ENCODE results near the gene PCYOX1L. TPM values are rescaled to one million over a fixed set of nuclear protein-coding genes. Genes with fewer than 3 reads are reported as not detected.
"Not testable (repeated sequence)": the region's sequence is repeated elsewhere in the genome, so short reads cannot be mapped to it uniquely, and the experiment has no call there.

Gene PCYOX1L
- total RNA-seq, 1 donor from 2014 or later: 21.9 TPM

DNA sequence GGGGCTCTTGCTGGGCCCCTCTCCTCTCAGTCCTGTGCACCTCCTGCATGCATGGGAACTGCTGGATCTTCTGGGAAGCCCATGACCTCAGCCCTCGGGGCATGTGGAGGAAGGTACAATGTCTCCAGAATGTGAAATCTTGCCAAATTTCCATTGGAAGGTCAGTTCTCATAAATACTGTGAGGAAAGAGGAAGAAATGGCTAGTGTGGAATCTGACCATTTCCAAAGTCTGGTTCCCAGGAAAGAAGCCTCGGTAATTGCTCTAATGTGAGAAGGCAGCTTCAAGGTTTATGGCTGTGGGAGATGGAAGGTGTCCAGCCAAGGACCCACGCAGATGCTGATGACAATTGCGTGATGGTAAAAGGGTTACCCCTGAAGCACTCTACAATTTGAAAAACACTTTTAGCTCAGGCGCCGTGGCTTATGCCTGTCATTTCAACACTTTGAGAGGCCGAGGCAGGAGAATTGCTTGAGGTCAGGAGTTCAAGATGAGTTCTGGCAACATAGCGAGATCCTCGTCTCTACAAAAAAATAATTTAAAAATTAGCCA, 29.3 kb downstream of the PCYOX1L start:
- no peak for DNase-seq (ENCODE audit: low spot score)
- Mint-ChIP-seq H3K4me3 (no peak overlapping the region), H3K4me1 (ENCODE audit: low read depth) (no peaks in the 10 kb centered on the region), H3K9me3 (no peaks in the 10 kb centered on the region), H3K36me3 (ENCODE audit: low read depth) (no peaks in the 10 kb centered on the region), H3K27me3 (ENCODE audit: insufficient read depth) (peaks cover 13% of the 10 kb centered on the region), H3K27ac (no peak overlapping the region)
- intact Hi-C loops (cut with micrococcal nuclease): no loop called here

DNA sequence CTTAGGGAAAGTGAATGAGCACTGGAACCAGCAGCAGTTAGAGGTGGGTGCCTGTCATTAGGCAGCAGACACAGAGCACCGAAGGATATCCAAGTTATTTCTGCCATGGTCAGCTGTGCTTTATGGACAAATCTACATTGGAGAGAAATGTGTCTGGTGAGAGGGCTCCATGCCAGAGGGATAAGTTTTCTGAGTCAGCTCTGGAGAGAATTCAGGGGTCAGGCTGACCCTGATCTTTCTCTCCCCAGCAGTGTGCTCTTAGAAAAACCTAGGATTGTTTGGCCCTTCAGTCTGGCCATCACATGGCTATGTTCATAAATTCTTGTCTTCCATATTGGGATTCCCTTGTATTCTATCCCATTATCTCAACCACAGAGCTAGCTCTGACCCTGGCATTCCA, 30.1 kb downstream of the PCYOX1L start:
- intact Hi-C loops (cut with micrococcal nuclease): no loop called here
- Mint-ChIP-seq H3K27ac (no peak overlapping the region), H3K9me3 (no peaks in the 10 kb centered on the region), H3K36me3 (ENCODE audit: low read depth) (no peaks in the 10 kb centered on the region), H3K27me3 (ENCODE audit: insufficient read depth) (peaks cover 13% of the 10 kb centered on the region), H3K4me3 (no peak overlapping the region), H3K4me1 (ENCODE audit: low read depth) (no peaks in the 10 kb centered on the region)
- DNase-seq (ENCODE audit: low spot score): no peak

DNA sequence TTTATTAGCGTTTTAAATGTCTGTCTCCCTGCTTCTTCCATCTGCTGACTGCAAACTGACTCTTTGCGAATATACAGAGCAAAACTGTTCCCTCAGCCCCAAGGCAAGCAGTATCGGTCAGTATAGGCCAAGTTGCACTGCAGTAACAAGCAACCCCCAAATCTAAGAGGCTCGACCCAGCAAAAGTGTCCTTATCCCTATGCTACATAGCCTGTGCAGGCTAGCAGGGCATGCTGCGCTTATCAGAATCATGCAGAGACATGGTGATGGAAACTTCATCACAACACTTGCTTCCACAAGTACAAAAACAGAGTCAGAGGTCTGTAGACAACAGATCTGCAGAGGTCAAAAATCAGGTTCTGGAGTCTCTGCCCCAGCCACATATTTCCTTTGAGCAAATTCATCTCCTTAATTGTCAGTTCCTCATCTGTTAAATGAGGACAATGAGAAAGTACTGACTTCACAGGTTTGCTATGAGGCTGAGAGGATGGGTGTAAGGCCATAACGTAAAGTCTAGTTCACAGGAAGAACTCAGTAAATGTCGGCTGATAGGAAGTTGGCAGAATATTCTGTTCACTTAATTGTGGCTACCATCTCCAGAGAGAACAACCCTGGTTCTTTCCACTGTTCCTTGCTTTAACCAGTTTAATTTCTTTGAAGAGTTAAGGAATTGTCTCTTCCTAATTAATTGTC, 30.8 kb downstream of the PCYOX1L start:
- peaks cover 13% of the 10 kb centered on the region for H3K27me3 Mint-ChIP-seq (ENCODE audit: insufficient read depth)
- H3K4me1 Mint-ChIP-seq (ENCODE audit: low read depth): no peaks in the 10 kb centered on the region
- H3K9me3 Mint-ChIP-seq: no peaks in the 10 kb centered on the region
- H3K27ac Mint-ChIP-seq: no peak overlapping the region
- DNase-seq (ENCODE audit: low spot score): no peak
- no peak overlapping the region for H3K4me3 Mint-ChIP-seq
- intact Hi-C loops (cut with micrococcal nuclease): no loop called here
- no peaks in the 10 kb centered on the region for H3K36me3 Mint-ChIP-seq (ENCODE audit: low read depth)

DNA sequence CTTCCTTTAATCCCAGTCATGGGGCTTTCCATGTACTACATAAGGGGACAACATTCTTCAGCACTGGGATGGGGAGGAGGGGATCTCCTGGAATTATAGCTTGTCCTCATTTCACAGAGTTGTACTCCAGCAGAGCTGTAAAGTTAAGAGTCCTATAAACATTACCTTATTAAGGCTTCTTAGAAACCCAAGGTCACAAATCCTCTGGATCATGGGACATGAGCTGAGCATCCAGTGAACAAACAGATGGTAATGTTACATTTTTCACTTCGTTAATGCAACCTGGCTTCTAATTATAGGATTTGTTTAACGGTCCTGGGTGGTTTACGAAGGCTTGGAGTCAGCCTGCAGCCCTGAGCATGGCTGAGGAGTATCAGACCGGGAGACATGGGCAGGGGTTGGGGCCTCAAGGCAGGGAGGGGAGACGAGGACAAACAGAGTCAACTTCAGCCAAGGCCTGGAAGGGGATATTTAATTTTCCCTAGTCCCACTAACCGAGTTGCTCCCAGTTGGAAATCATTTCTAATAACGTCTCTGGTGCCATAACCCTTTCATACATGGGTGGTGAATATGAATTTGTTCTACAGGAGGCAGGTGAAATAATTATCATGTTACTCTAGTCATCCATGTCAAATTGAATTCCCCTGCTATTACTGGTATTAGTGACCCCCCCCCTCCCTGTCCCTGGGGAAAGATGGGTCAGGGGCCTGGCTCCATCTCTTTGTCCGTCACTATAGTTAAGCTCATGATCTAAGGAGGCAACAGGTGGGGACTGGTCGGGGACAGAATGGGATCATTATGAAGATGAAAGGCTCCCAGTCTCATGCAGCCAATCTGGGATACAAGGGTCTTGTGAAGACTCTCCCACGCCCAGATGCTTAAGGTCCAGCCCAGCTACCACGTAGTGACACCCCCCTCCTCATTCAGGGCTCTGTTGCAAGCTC, 32.0 kb downstream of the PCYOX1L start:
- peaks cover 13% of the 10 kb centered on the region for H3K27me3 Mint-ChIP-seq (ENCODE audit: insufficient read depth)
- no peak overlapping the region for H3K27ac Mint-ChIP-seq
- no peak overlapping the region for H3K4me3 Mint-ChIP-seq
- intact Hi-C loops (cut with micrococcal nuclease): no loop called here
- H3K36me3 Mint-ChIP-seq (ENCODE audit: low read depth): no peaks in the 10 kb centered on the region
- no peaks in the 10 kb centered on the region for H3K4me1 Mint-ChIP-seq (ENCODE audit: low read depth)
- no peak for DNase-seq (ENCODE audit: low spot score)
- no peaks in the 10 kb centered on the region for H3K9me3 Mint-ChIP-seq

DNA sequence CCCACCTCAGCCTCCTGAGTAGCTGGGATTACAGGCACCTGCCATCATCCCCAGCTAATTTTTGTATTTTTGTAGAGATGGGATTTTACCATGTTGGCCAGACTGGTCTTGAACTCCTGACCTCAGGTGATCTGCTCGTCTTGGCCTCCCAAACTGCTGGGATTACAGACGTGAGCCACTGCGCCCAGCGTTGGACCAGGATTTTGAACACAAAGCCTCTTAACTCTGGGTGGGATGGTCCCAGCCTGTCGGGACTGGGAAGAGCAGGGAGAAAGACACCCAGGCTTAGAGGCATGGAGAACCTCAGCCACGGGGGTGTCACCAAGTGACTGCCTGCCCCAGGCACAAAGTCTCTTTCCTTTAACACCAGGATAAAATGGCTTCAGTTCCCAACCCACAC, 33.2 kb downstream of the PCYOX1L start:
- H3K27ac Mint-ChIP-seq; H3K36me3 Mint-ChIP-seq (ENCODE audit: low read depth); H3K4me1 Mint-ChIP-seq (ENCODE audit: low read depth); DNase-seq (ENCODE audit: low spot score); H3K9me3 Mint-ChIP-seq; H3K4me3 Mint-ChIP-seq; intact Hi-C loops (cut with micrococcal nuclease): not testable (repeated sequence)
- H3K27me3 Mint-ChIP-seq (ENCODE audit: insufficient read depth): peaks cover 11% of the 10 kb centered on the region

DNA sequence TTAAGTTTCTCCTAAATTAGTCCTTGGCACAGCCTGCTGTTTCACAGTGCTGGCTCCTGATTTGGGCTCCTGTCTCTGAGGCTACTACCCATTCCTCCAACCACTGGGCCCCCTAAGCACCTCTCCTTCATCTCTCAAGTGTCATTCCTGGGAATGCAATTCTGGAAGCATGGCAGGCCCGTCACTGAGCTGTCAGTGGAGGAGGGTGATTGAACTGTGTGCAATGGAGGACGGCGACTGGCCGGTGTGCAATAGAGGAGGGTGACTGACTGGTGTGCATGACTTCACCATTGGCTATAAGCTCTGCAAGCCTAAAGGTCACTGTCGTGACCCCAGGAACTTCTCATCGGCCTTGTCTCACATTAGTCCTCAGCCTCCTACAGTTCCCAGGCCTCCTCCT, 33.7 kb downstream of the PCYOX1L start:
- Mint-ChIP-seq H3K27me3 (ENCODE audit: insufficient read depth) (peaks cover 11% of the 10 kb centered on the region), H3K4me1 (ENCODE audit: low read depth) (no peaks in the 10 kb centered on the region), H3K9me3 (no peaks in the 10 kb centered on the region), H3K36me3 (ENCODE audit: low read depth) (no peaks in the 10 kb centered on the region), H3K27ac (no peak overlapping the region), H3K4me3 (no peak overlapping the region)
- intact Hi-C loops (cut with micrococcal nuclease): no loop called here
- no peak for DNase-seq (ENCODE audit: low spot score)

DNA sequence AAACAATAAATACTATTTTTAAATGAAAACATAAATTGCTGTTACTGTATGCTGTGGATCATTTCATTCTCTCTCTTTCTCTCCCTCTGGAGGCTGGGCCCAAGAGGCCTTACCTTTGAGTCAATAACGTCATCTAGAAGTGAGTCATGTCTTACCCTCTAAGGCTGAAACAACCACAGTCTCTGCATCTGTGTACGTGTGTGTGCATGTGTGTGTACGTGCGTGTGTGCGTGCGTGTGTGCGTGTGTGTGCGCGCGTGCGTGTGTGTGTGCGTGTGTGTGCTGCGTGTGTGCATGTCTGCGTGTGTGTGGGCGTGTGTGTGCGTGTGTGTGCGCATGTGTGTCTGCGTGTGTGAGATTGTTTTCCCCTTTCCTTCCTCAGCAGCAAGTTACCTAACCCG, 34.9 kb downstream of the PCYOX1L start:
- H3K36me3 Mint-ChIP-seq (ENCODE audit: low read depth): no peaks in the 10 kb centered on the region
- H3K4me1 Mint-ChIP-seq (ENCODE audit: low read depth): no peaks in the 10 kb centered on the region
- no peaks in the 10 kb centered on the region for H3K9me3 Mint-ChIP-seq
- H3K4me3 Mint-ChIP-seq: no peak overlapping the region
- no peak for DNase-seq (ENCODE audit: low spot score)
- intact Hi-C loops (cut with micrococcal nuclease): no loop called here
- H3K27me3 Mint-ChIP-seq (ENCODE audit: insufficient read depth): peaks cover 11% of the 10 kb centered on the region
- H3K27ac Mint-ChIP-seq: no peak overlapping the region

DNA sequence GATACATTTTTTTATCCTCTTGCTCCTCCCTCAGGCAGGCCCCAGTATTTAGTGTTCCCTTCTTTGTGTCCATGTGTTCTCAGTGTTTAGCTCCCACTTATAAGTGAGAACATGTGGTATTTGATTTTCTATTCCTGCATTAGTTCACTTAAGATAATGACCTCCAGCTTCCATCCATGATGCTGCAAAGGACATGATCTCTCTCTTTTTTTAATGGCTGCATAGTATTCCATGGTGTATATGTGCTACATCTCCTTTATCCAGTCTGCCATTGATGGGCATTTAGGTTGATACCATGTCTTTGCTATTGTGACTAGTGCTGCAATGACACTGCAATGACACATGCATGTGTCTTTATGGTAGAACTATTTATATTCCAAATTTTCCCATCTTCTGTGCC, 37.1 kb downstream of the PCYOX1L start:
- H3K36me3 Mint-ChIP-seq (ENCODE audit: low read depth); H3K27me3 Mint-ChIP-seq (ENCODE audit: insufficient read depth); DNase-seq (ENCODE audit: low spot score); intact Hi-C loops (cut with micrococcal nuclease); H3K4me3 Mint-ChIP-seq; H3K9me3 Mint-ChIP-seq; H3K4me1 Mint-ChIP-seq (ENCODE audit: low read depth); H3K27ac Mint-ChIP-seq: not testable (repeated sequence)

DNA sequence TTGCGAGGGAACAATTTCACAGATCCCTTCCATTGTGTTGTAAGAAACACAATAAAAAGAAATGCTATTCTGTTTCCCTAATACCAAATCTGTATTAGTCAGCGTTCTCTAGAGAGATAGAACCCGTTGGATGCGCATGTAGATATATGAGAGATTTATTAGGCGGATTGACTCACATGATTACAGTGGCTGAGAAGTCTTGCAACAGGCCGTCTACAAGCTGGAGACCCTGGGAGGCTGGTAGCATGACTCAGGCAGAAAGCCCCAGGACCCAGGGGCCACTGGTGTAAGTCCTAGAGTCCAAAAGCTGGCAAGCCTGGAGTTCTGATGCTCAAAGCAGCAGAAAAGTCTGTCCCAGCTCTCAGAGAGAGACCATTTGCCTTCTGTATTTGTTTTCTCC, 39.7 kb downstream of the PCYOX1L start:
- no peaks in the 10 kb centered on the region for H3K36me3 Mint-ChIP-seq (ENCODE audit: low read depth)
- no peaks in the 10 kb centered on the region for H3K9me3 Mint-ChIP-seq
- H3K4me1 Mint-ChIP-seq (ENCODE audit: low read depth): no peaks in the 10 kb centered on the region

DNA sequence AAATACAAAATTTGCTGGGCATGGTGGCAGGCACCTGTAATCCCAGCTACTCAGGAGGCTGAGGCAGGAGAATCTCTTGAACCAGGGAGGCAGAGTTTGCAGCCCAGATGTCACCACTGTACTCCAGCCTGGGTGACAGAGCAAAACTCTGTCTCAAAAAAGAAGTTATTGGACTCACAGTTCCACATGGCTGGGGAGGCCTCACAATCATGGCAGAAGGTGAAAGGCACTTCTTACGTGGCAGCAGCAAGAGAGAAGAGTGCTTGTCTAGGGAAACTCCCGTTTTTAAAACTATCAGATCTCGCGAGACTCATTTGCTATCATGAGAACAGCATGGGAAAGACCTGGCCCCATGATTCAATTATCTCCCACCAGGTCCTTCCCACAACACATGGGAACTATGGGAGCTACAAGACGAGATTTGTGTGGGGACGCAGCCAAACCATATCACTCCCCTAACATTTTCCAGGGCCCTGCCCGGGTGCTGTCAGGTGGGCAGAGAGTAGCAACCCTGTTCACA, 41.0 kb downstream of the PCYOX1L start:
- H3K27ac Mint-ChIP-seq; intact Hi-C loops (cut with micrococcal nuclease); H3K27me3 Mint-ChIP-seq (ENCODE audit: insufficient read depth); H3K9me3 Mint-ChIP-seq; DNase-seq (ENCODE audit: low spot score); H3K4me3 Mint-ChIP-seq; H3K4me1 Mint-ChIP-seq (ENCODE audit: low read depth); H3K36me3 Mint-ChIP-seq (ENCODE audit: low read depth): not testable (repeated sequence)

More for the DNA sequence above, 39.7 kb downstream of the PCYOX1L start:
- no peak for DNase-seq (ENCODE audit: low spot score)
- Mint-ChIP-seq H3K27me3 (ENCODE audit: insufficient read depth) (no peaks in the 10 kb centered on the region), H3K27ac (no peak overlapping the region), H3K4me3 (no peak overlapping the region)
- intact Hi-C loops (cut with micrococcal nuclease): no loop called here

DNA sequence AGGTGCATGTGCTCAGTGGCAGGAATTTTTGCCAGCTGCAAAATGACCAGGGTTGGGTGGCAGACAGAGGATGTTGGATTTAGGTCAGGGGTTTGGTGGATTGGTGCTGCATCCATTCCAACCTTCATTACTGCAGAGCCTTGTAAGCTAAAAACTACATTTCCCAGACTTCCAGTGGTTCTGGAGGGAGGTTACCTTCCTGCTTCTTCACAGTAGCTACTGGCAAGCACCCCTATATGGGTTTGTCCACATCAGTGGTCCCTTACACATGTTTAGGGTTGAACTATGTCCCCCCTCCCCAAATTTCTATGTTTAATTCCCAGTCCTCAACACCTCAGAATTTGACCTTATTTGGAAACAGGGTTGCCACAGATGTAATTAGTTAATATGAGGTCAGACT, 41.9 kb downstream of the PCYOX1L start:
- Mint-ChIP-seq H3K4me1 (ENCODE audit: low read depth) (no peaks in the 10 kb centered on the region), H3K4me3 (no peak overlapping the region), H3K27me3 (ENCODE audit: insufficient read depth) (no peaks in the 10 kb centered on the region), H3K27ac (no peak overlapping the region), H3K36me3 (ENCODE audit: low read depth) (no peaks in the 10 kb centered on the region), H3K9me3 (no peaks in the 10 kb centered on the region)
- intact Hi-C loops (cut with micrococcal nuclease): no loop called here
- no peak for DNase-seq (ENCODE audit: low spot score)

DNA sequence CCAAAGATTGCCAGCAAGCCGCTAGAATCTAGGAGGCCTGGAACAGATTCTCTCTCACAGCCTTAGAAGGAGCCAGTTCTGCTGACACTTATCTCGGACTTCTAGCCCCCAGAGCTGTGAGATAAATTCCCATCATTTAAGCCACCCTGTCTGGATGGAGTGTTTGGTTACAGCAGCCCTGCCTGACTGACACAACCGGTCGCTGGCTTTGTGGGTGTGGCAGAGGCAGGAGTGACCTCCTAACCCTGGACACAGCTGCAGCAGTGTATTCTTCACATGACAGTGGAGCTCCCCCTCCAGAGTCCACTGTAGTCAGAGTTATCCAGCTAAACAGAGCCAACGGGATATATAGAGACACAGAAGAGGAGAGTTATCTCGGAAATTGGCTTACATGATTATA, 42.5 kb downstream of the PCYOX1L start:
- no peak overlapping the region for H3K27ac Mint-ChIP-seq
- DNase-seq (ENCODE audit: low spot score): no peak
- intact Hi-C loops (cut with micrococcal nuclease): no loop called here
- no peak overlapping the region for H3K4me3 Mint-ChIP-seq
- no peaks in the 10 kb centered on the region for H3K36me3 Mint-ChIP-seq (ENCODE audit: low read depth)
- H3K9me3 Mint-ChIP-seq: no peaks in the 10 kb centered on the region
- H3K4me1 Mint-ChIP-seq (ENCODE audit: low read depth): no peaks in the 10 kb centered on the region
- H3K27me3 Mint-ChIP-seq (ENCODE audit: insufficient read depth): no peaks in the 10 kb centered on the region

DNA sequence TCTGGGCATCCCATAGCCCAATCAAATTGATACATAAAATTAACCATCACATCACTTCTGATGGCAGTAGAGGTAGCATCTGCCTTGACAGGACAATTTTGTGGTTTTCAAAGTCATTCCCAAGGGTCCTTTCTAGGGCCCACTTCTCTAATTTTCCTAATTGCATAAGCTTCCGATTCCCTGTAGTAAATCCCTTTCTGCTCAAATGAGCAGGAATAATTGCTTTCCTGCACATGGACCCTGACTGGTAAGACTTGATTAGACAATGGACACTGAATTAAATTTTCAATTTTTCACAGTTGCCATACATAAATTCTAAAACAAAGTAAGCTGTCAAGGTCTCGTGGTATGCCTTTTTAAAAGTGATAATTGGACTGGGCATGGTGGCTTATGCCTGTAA, 43.2 kb downstream of the PCYOX1L start:
- H3K9me3 Mint-ChIP-seq: no peaks in the 10 kb centered on the region
- H3K4me3 Mint-ChIP-seq: no peak overlapping the region
- H3K27me3 Mint-ChIP-seq (ENCODE audit: insufficient read depth): no peaks in the 10 kb centered on the region
- intact Hi-C loops (cut with micrococcal nuclease): no loop called here
- no peak for DNase-seq (ENCODE audit: low spot score)
- H3K36me3 Mint-ChIP-seq (ENCODE audit: low read depth): no peaks in the 10 kb centered on the region
- no peak overlapping the region for H3K27ac Mint-ChIP-seq
- no peaks in the 10 kb centered on the region for H3K4me1 Mint-ChIP-seq (ENCODE audit: low read depth)

Measured in activated T-helper 1 cell treated with anti-CD3 and anti-CD28 coated beads, Interleukin-12 subunit alpha, Interleukin-12 subunit beta, Interleukin-2, Interleukin-4 antibody, amounts not matched to agents 30 ng/mL and 10 ng/mL and 1 ng/mL, durations not matched to agents 14 hours and 24 hours and 36 hours (primary cell).